BJ (cell line): ENCODE measurements around the gene HYAL4. TPM values are rescaled to one million over a fixed set of nuclear protein-coding genes. Genes with fewer than 3 reads are reported as not detected.

ENCODE experiments used
- CTCF ChIA-PET: fragments of 350-600 bp; formaldehyde crosslinking; extraction: SDS; loops from one replicate; lab custom pipeline; 2021; ENCODE audit warnings: antibody characterized with exemption, inconsistent platforms; lab: Yijun Ruan, JAX
- POLR2A ChIA-PET: fragments of 300-600 bp; sonication (Branson Sonifier 250); formaldehyde crosslinking; extraction: SDS; loops from one replicate; lab custom pipeline; 2021; ENCODE audit warnings: antibody characterized with exemption; lab: Charles Lee
- DNase-seq: peaks from one replicate; pipeline ENCODE4 v3.0.0-alpha.2; 2011; ENCODE audit warnings: low read depth
- H3K27me3 ChIP-seq: 2 replicates; pipeline ENCODE4 v1.6.0; 2011; ENCODE audit warnings: low read length; ENCODE audit not compliant: control insufficient read depth, insufficient read depth
- H3K36me3 ChIP-seq: 2 replicates; pipeline ENCODE4 v1.5.1; 2011; ENCODE audit warnings: low read length; ENCODE audit not compliant: control insufficient read depth, insufficient read depth
- H3K4me3 ChIP-seq: 2 replicates; pipeline ENCODE4 v1.5.1; 2011; ENCODE audit warnings: low read depth, mild to moderate bottlenecking, control low read depth, low read length
- polyA plus RNA-seq: library from polyadenylated mRNA; depleted of rRNA; stranded (reverse); fragments of >200 nt; gene quantifications from 2 replicates; pipeline ENCODE4 v1.2.3, GENCODE V29; 2011
- TF ChIP-seq, protein P1 (sequence below): IDR thresholded peaks from 2 replicates; pipeline ENCODE4 v1.5.1; 2011; ENCODE audit warnings: low read depth, mild to moderate bottlenecking, control low read depth, inconsistent platforms, low read length, moderate library complexity; ENCODE audit not compliant: insufficient read depth

Gene HYAL4
- polyA plus RNA-seq, 1 experiment = not detected

DNA sequence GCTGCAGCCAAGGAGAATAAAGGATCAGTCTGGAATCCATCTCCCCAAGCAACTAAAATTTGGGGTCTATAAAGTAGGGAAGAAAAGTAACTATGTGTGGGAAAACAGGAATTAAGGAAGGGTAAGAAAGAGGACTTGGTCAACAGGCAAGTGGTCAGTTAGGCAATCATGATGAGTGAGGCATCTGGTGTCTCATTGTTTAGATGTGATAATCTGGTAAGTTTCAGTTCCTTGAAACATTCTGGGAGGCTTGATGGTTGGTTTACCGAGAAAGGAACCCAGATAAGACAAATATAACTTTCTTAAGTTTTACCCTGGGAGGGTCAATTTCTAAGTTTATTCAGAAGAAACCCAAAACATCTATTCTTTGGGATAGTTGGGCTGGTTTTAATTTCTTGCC, 22.3 kb downstream of the HYAL4 start:
- TF ChIP-seq, protein P1, sequence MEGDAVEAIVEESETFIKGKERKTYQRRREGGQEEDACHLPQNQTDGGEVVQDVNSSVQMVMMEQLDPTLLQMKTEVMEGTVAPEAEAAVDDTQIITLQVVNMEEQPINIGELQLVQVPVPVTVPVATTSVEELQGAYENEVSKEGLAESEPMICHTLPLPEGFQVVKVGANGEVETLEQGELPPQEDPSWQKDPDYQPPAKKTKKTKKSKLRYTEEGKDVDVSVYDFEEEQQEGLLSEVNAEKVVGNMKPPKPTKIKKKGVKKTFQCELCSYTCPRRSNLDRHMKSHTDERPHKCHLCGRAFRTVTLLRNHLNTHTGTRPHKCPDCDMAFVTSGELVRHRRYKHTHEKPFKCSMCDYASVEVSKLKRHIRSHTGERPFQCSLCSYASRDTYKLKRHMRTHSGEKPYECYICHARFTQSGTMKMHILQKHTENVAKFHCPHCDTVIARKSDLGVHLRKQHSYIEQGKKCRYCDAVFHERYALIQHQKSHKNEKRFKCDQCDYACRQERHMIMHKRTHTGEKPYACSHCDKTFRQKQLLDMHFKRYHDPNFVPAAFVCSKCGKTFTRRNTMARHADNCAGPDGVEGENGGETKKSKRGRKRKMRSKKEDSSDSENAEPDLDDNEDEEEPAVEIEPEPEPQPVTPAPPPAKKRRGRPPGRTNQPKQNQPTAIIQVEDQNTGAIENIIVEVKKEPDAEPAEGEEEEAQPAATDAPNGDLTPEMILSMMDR = no peak
- POLR2A ChIA-PET = no interaction called here
- CTCF ChIA-PET = interaction anchor here (1.5 to 2.4 kb wide), 4 partner anchors 12 to 286 kb away, joined by 3 to 21 read pairs (median 6); no protein-coding TSS in a partner anchor
- H3K27me3 ChIP-seq = peaks cover 2% of the 10 kb centered on the region; the same call in 1 of the 2 replicates
- no peak overlapping the region for H3K4me3 ChIP-seq
- H3K36me3 ChIP-seq = no peaks in the 10 kb centered on the region
- no peak for DNase-seq

DNA sequence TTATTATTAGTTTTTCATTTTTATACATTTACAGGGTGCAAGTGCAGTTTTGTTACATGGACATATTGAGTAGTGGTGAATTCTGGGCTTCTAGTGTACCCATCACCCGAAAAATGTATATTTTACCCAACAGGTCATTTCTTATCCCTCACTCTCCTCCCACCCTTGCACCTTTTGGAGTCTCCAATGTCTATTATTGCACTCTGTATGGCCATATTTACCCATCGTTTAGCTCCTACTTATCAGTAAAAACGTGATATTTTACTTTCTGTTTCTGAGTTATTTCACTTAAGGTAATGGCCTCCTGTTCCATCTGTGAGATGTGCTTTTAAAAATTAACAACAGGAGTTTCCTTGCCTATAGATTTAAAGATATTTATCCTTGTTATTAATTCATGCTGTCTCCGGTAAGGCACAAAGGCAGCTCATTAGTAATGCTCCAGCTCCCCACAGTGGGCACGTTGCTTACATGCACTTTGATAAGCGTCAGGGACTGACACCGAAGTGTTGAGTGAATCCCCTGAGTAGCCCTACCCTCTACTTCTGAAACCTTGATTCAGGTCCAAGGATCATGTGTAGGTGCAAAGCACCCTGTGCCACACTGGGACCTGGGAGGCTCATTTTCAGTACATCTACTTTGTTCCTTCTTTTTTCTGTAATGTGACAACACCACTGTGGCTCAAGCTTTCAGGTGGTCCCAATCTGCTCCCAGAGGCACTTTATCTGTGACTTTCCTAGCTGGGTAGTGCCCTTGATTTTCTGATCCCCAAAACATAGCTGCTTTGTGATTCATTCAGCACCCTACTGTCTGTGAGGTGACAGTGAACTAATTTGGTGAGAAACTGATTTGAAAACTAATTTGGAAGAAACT, 27.3 kb downstream of the HYAL4 start:
- H3K4me3 ChIP-seq = no peak overlapping the region
- ChIA-PET POLR2A (no interaction called here), CTCF (interaction anchor here (0.5 to 2.8 kb wide), 14 partner anchors 8 to 378 kb away, joined by 3 to 17 read pairs (median 4); no protein-coding TSS in a partner anchor)
- no peaks in the 10 kb centered on the region for H3K36me3 ChIP-seq
- no peak for DNase-seq
- TF ChIP-seq, protein P1 = peak; percentile 39
- peaks cover 2% of the 10 kb centered on the region; the same call in 1 of the 2 replicates for H3K27me3 ChIP-seq

DNA sequence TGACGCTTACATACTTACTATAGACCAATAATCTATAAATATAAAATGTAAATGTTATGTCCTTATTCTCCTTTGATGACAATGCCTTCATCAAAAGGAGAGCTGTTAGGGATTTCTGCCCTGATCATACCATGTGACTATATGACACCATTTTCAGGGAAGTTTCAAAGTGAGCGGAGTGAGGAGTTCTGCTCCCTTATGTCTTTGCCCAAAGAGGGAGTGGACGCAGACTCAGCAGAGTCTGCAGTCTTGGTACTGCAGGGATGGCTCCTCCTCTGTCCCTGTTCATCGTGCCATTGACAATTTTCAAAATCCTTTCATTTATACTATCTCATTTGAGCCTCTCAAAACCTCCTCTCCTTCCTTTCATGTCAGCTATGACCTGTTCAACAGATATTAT, 27.9 kb downstream of the HYAL4 start:
- ChIA-PET POLR2A (no interaction called here), CTCF (interaction anchor here (0.6 to 2.8 kb wide), 13 partner anchors 8 to 1214 kb away, joined by 3 to 17 read pairs (median 4); no protein-coding TSS in a partner anchor)
- TF ChIP-seq, protein P1 = no peak
- Histone ChIP-seq H3K36me3 (no peaks in the 10 kb centered on the region), H3K27me3 (peaks cover 2% of the 10 kb centered on the region; the same call in 1 of the 2 replicates), H3K4me3 (no peak overlapping the region)
- no peak for DNase-seq

DNA sequence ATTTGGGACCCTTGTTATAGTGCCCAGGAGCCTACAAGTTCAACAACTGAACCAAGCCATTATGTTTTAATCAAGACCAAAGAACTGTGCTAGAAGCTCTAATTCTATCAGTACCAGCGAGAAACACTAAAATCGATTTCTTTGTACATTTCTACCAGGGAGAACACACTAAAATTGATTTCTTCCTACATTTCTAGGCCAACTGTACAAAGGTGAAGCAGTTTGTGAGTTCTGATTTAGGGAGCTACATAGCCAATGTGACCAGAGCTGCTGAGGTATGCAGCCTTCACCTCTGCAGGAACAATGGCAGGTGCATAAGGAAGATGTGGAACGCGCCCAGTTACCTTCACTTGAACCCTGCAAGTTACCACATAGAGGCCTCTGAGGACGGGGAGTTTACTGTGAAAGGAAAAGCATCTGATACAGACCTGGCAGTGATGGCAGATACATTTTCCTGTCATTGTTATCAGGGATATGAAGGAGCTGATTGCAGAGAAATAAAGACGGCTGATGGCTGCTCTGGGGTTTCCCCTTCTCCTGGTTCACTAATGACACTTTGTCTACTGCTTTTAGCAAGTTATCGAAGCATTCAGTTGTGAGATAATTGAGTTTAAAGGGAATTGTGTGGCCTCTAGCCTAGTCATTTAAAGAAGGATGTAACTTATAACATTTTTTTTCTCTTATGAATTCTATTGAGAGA, 31.7 kb downstream of the HYAL4 start:
- no peak overlapping the region for H3K4me3 ChIP-seq
- TF ChIP-seq, protein P1 = no peak
- no peaks in the 10 kb centered on the region for H3K36me3 ChIP-seq
- DNase-seq = no peak
- ChIA-PET CTCF (interaction anchor here (0.6 kb wide), 1 partner anchor 46 kb away, joined by 3 read pairs; no protein-coding TSS in a partner anchor), POLR2A (no interaction called here)
- H3K27me3 ChIP-seq = no peaks in the 10 kb centered on the region

DNA sequence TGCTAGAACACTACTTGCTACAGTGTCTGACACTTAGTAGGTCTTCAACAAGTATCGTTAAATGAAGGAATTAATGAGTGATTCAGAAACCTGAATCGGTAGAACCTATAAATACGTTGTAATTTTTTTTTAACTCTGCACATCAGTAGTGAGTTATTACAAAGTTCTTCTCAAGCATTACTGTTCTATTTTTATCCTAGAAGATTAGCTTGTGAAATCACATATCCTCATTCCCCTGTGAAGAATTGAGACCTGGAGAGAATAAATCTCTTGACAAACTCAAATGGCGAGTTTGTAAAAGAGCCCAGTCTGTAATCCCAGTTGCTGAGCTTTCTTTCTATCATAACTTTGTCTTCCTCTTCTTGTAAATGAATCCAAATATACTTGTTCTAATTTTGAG, 34.7 kb downstream of the HYAL4 start:
- TF ChIP-seq, protein P1 = no peak
- H3K27me3 ChIP-seq = no peaks in the 10 kb centered on the region
- H3K36me3 ChIP-seq = no peaks in the 10 kb centered on the region
- POLR2A ChIA-PET = no interaction called here
- no peak overlapping the region for H3K4me3 ChIP-seq
- no peak for DNase-seq
- CTCF ChIA-PET = interaction anchor here (1.1 to 1.8 kb wide), 3 partner anchors 11 to 15 kb away, joined by 3 to 6 read pairs (median 5); no protein-coding TSS in a partner anchor
